Mesenchymal stem cell (in vitro differentiated cells and primary cell): Measurements from ENCODE around the gene C1orf167.
"Not testable (repeated sequence)": the region's sequence is repeated elsewhere in the genome, so short reads cannot be mapped to it uniquely, and the experiment has no call there.

Experiments used
- DNase-seq: peaks from one replicate; pipeline ENCODE4 v3.0.0-alpha.2; 2013
- H2AFZ ChIP-seq: one replicate; pipeline ENCODE4 v1.6.1; 2013; ENCODE audit warnings: low read depth, mild to moderate bottlenecking, control low read depth, inconsistent platforms, low read length, moderate library complexity
- H2AK5ac ChIP-seq: 2 replicates; pipeline ENCODE4 v1.6.1; 2013; ENCODE audit warnings: low read length, moderate library complexity, mild to moderate bottlenecking, inconsistent platforms; ENCODE audit not compliant: severe bottlenecking
- H2BK120ac ChIP-seq: one replicate; pipeline ENCODE4 v1.6.1; 2013; ENCODE audit warnings: low read depth, mild to moderate bottlenecking, inconsistent platforms, low read length, moderate library complexity
- H2BK12ac ChIP-seq, 2 experiments: one replicate each; pipeline ENCODE4 v1.6.1; 2013; ENCODE audit warnings: inconsistent platforms in 2 of 2, low read length in 2 of 2, mild to moderate bottlenecking in 2 of 2, moderate library complexity in 2 of 2, control low read depth in 1 of 2
- H2BK15ac ChIP-seq: one replicate; pipeline ENCODE4 v1.6.1; 2013; ENCODE audit warnings: mild to moderate bottlenecking, low read depth, inconsistent platforms; ENCODE audit not compliant: poor library complexity, severe bottlenecking
- H2BK5ac ChIP-seq: 2 replicates; pipeline ENCODE4 v1.6.1; 2013; ENCODE audit warnings: low read depth, mild to moderate bottlenecking, low read length, control low read depth, inconsistent platforms; ENCODE audit not compliant: poor library complexity, severe bottlenecking
- H3K14ac ChIP-seq, 2 experiments: one replicate each; pipeline ENCODE4 v1.6.1; 2013; ENCODE audit warnings: inconsistent platforms in 2 of 2, low read length in 2 of 2, control low read depth in 1 of 2, mild to moderate bottlenecking in 1 of 2, moderate library complexity in 1 of 2
- H3K18ac ChIP-seq, 2 experiments: one replicate each; pipeline ENCODE4 v1.6.1; 2013; ENCODE audit warnings: inconsistent platforms in 2 of 2, low read length in 2 of 2, control low read depth in 1 of 2, low read depth in 1 of 2, mild to moderate bottlenecking in 1 of 2
- H3K23ac ChIP-seq, 2 experiments: one replicate each; pipeline ENCODE4 v1.6.1; 2013; ENCODE audit warnings: inconsistent platforms in 2 of 2, low read length in 2 of 2, mild to moderate bottlenecking in 2 of 2, moderate library complexity in 2 of 2, control low read depth in 1 of 2
- H3K27ac ChIP-seq: 2 replicates; pipeline ENCODE4 v1.5.1; 2013; ENCODE audit warnings: mild to moderate bottlenecking, moderate library complexity, low read length, control low read depth, inconsistent platforms; ENCODE audit not compliant: poor library complexity, severe bottlenecking
- H3K27me3 ChIP-seq, 2 experiments: 2 replicates each; pipeline versions ENCODE4 v1.6.1 to v1.7.0; 2013; ENCODE audit warnings: low read length in 2 of 2, mild to moderate bottlenecking in 2 of 2, moderate library complexity in 2 of 2, control low read depth in 1 of 2, inconsistent platforms in 1 of 2; ENCODE audit not compliant: control insufficient read depth in 1 of 2, insufficient read depth in 1 of 2
- H3K36me3 ChIP-seq, 2 experiments: 2 replicates each; pipeline versions ENCODE4 v1.6.1 to v1.7.0; 2013; ENCODE audit warnings: low read length in 2 of 2, control low read depth in 1 of 2, inconsistent platforms in 1 of 2, low read depth in 1 of 2, mild to moderate bottlenecking in 1 of 2; ENCODE audit not compliant: insufficient read depth in 2 of 2, control insufficient read depth in 1 of 2
- H3K4ac ChIP-seq, 2 experiments: one replicate each; pipeline ENCODE4 v1.6.1; 2013; ENCODE audit warnings: inconsistent platforms in 2 of 2, low read length in 2 of 2, mild to moderate bottlenecking in 2 of 2, moderate library complexity in 2 of 2, control low read depth in 1 of 2, low read depth in 1 of 2
- H3K4me1 ChIP-seq: 2 replicates; pipeline ENCODE4 v1.6.1; 2013; ENCODE audit warnings: low read depth, low read length, control low read depth; ENCODE audit not compliant: control insufficient read depth, insufficient read depth
- H3K4me2 ChIP-seq: 2 replicates; pipeline ENCODE4 v1.6.1; 2013; ENCODE audit warnings: low read length, mild to moderate bottlenecking, inconsistent platforms; ENCODE audit not compliant: poor library complexity, severe bottlenecking
- H3K4me3 ChIP-seq, 2 experiments: 2 replicates each; pipeline versions ENCODE4 v1.5.1 to v1.7.0; 2013; ENCODE audit warnings: low read length in 2 of 2, mild to moderate bottlenecking in 2 of 2, control low read depth in 1 of 2, low read depth in 1 of 2; ENCODE audit not compliant: insufficient read depth in 1 of 2
- H3K79me1 ChIP-seq: replicated peaks from 2 replicates; pipeline ENCODE4 v1.6.1; 2013; ENCODE audit warnings: mild to moderate bottlenecking, control low read depth, low read length, inconsistent platforms; ENCODE audit not compliant: poor library complexity, severe bottlenecking
- H3K9ac ChIP-seq: 2 replicates; pipeline ENCODE4 v1.7.0; 2013; ENCODE audit warnings: mild to moderate bottlenecking, low read length, moderate library complexity
- H3K9me3 ChIP-seq: 2 replicates; pipeline ENCODE4 v1.7.0; 2013; ENCODE audit warnings: mild to moderate bottlenecking, low read length; ENCODE audit not compliant: control insufficient read depth
- H4K8ac ChIP-seq: one replicate; pipeline ENCODE4 v1.6.1; 2013; ENCODE audit warnings: inconsistent platforms, mild to moderate bottlenecking, low read length, moderate library complexity
- H4K91ac ChIP-seq: one replicate; pipeline ENCODE4 v1.6.1; 2013; ENCODE audit warnings: mild to moderate bottlenecking, low read length, inconsistent platforms
- WGBS: methylation state at CpG from one replicate; pipeline ENCODE4 v1.1.7; 2013; ENCODE audit warnings: mixed read lengths; 5-methylcytosine and 5-hydroxymethylcytosine counted together

Gene C1orf167

GRCh38 chr1:11803924-11804665 lies 42.1 kb downstream of the C1orf167 start:
- Histone ChIP-seq H3K36me3 (peaks cover 20 to 44% of the 10 kb centered on the region in 2 experiments), H2BK12ac (peak overlapping the region; percentile 71 to 72), H2AK5ac (peak overlapping the region; percentile 53), H3K27ac (peak overlapping the region; percentile 85), H3K9ac (peak overlapping the region; percentile 94), H4K91ac (peak overlapping the region; percentile 60), H3K4me3 (peak overlapping the region in 1 of 2 experiments; percentile 96), H3K4me2 (peak overlapping the region; percentile 90), H3K18ac (peak overlapping the region; percentile 35 to 80), H3K4ac (peak overlapping the region in 1 of 2 experiments; percentile 75), H3K4me1 (peaks cover 38% of the 10 kb centered on the region), H3K14ac (peak overlapping the region in 1 of 2 experiments; percentile 45), H4K8ac (peak overlapping the region; percentile 49), H2BK15ac (peak overlapping the region; percentile 52)
- 63% methylated on average over 9 of the region's 9 CpGs for WGBS
- H2BK120ac ChIP-seq, DNase-seq, H3K79me1 ChIP-seq, H3K27me3 ChIP-seq, H3K9me3 ChIP-seq, H3K23ac ChIP-seq, H2BK5ac ChIP-seq, H2AFZ ChIP-seq: not testable (repeated sequence)

- peak; percentile 59 for DNase-seq
- Histone ChIP-seq H3K4me1 (peaks cover 38% of the 10 kb centered on the region), H3K23ac (peak overlapping the region in 1 of 2 experiments; percentile 96), H4K8ac (peak overlapping the region; percentile 94), H2BK5ac (peak overlapping the region; percentile 81), H3K27ac (peak overlapping the region; percentile 92), H3K4me3 (peak overlapping the region; percentile 67 to 96), H3K9ac (peak overlapping the region; percentile 94), H3K79me1 (peaks cover 12% of the 10 kb centered on the region), H3K4me2 (peak overlapping the region; percentile 90), H3K14ac (peak overlapping the region in 1 of 2 experiments; percentile 98), H3K9me3 (no peaks in the 10 kb centered on the region), H3K27me3 (no peaks in the 10 kb centered on the region), H2AK5ac (peak overlapping the region; percentile 67), H2BK15ac (peak overlapping the region; percentile 100), H3K4ac (peak overlapping the region; percentile 94 to 96), H2BK120ac (peak overlapping the region; percentile 87), H3K18ac (peak overlapping the region; percentile 83 to 99), H2BK12ac (peak overlapping the region; percentile 79 to 87), H3K36me3 (peaks cover 19 to 46% of the 10 kb centered on the region in 2 experiments), H4K91ac (peak overlapping the region; percentile 95), H2AFZ (peak overlapping the region; percentile 85)
- WGBS, result 13% methylated on average over 17 of the region's 17 CpGs
These were observed 42.9 kb downstream of the C1orf167 start for GRCh38 chr1:11804666-11805421.

- H2BK15ac ChIP-seq, result peak within 1 kb of the TSS; percentile 100
- no peaks in the 10 kb centered on the region for H3K27me3 ChIP-seq
- no peaks in the 10 kb centered on the region for H3K9me3 ChIP-seq
- H2BK120ac ChIP-seq, result peak within 1 kb of the TSS; percentile 87
- peak within 1 kb of the TSS in 1 of 2 experiments; percentile 97 for H3K23ac ChIP-seq
- H3K27ac ChIP-seq, result peak within 1 kb of the TSS; percentile 92
- peak within 1 kb of the TSS; percentile 79 to 87 for H2BK12ac ChIP-seq
- peaks cover 15 to 46% of the 10 kb centered on the region in 2 experiments for H3K36me3 ChIP-seq
- peak within 1 kb of the TSS; percentile 95 for H4K91ac ChIP-seq
- H3K4me3 ChIP-seq, result peak within 1 kb of the TSS; percentile 92 to 96
- peak within 1 kb of the TSS; percentile 94 for H2BK5ac ChIP-seq
- peak; percentile 99 for DNase-seq
- peaks cover 13% of the 10 kb centered on the region for H3K79me1 ChIP-seq
- under 1% methylated on average over 67 of the region's 72 CpGs for WGBS
- peak within 1 kb of the TSS; percentile 94 for H4K8ac ChIP-seq
- H3K18ac ChIP-seq, result peak within 1 kb of the TSS; percentile 88 to 100
- peak within 1 kb of the TSS; percentile 94 for H3K9ac ChIP-seq
- peak within 1 kb of the TSS; percentile 90 for H3K4me2 ChIP-seq
- H3K14ac ChIP-seq, result peak within 1 kb of the TSS in 1 of 2 experiments; percentile 99
- peak within 1 kb of the TSS; percentile 85 for H2AFZ ChIP-seq
- H3K4ac ChIP-seq, result peak within 1 kb of the TSS; percentile 94 to 96
- peaks cover 35% of the 10 kb centered on the region for H3K4me1 ChIP-seq
- H2AK5ac ChIP-seq, result peak within 1 kb of the TSS; percentile 80
These were observed 43.7 kb downstream of the C1orf167 start, which contains the start of the genes CLCN6 and MTHFR for GRCh38 chr1:11805422-11806306. Gene CLCN6, plus strand, starts transcription at chr1:11806191. Its CDS starts 72 bp downstream, at chr1:11806263. Gene MTHFR, minus strand, starts transcription at chr1:11805964. Its CDS starts 2,848 bp downstream, at chr1:11803116.
